Posterior vena cava (tissue), 2 donors: ENCODE results near the gene MVD. TPM values are rescaled to one million over a fixed set of nuclear protein-coding genes. Genes with fewer than 3 reads are reported as not detected.

Experiments used
- DNase-seq: peaks from one replicate; pipeline ENCODE4 v3.0.0-alpha.2; 2020; ENCODE audit warnings: low spot score
- intact Hi-C, 2 donors: fragments of 100-400 bp; cut with DNase I; formaldehyde crosslinking; loops; one replicate each; pipeline versions ENCODE4 v1.14.1 to v1.14.2; 2022 to 2023
- total RNA-seq, 2 donors: library from RNA; stranded (reverse); fragmentation: NEBNext Ultra II Directional; extraction: Animal tissue kit (Norgen Biotek cat#: 25700); gene quantifications; one replicate each; pipeline ENCODE4 v1.2.1, GENCODE V29; 2021
- donor health status: DM: yes; HTN: yes; CAD: no.
- donor health status: DM: yes; HTN: yes; CAD: no.

MVD gene
- total RNA-seq, 2 donors from 2014 or later, result 21.6 to 22.6 TPM

- intact Hi-C loops, result no loop called here
These were observed 13.5 kb downstream of the MVD start for GRCh38 chr16:88649195-88649923.

DNA sequence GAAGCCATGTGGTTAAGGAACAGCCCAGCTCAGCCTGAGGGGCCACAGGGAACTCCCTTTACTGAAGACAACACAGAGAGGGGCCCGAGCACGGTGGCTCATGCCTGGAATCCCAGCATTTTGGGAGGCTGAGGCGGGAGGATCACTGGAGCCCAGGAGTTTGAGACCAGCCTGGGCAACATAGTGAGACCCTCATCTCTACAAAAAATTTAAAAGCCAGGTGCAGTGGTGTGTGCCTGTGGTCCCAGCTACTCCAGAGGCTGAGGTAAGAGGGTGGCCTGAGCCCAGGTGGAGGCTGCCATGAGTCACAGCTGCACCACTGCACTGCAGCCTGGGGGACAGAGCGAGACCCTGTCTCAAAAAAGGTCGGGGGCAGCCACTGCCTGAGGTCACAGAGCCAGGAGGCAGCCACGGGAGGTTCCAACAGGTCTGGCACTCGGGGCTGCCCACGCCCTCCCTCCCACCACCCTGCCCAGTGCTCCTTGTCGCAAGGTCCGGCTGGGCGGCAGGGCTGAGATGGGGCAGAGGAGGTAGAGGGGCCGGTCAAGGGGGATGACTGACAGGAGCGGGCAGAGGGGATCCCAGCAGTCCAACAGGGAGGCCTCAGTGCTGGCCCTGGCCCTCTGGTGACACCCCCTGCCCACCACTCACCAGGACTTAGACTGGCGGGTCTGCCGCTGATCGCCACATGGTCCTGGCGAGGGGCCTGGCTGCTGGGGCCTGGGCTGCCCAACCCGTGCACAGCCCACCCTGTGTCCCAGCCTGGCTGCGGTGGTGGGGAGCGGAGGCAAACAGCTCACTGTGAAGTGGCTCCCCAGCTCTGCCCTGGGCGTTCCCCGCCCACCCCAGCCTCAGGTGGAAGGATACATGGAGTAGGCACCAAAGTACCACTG lies 15.5 kb downstream of the MVD start:
- no peak for DNase-seq

More at GRCh38 chr16:88649195-88649923, 13.5 kb downstream of the MVD start:
- no peak for DNase-seq

GRCh38 chr16:88646345-88647034 lies 16.4 kb downstream of the MVD start:
- intact Hi-C loops, result no loop called here
- no peak for DNase-seq

More for the DNA sequence above, 15.5 kb downstream of the MVD start:
- intact Hi-C loops, result no loop called here

- no peak for DNase-seq
- intact Hi-C loops, result no loop called here
These were observed 16.9 kb downstream of the MVD start for GRCh38 chr16:88645941-88646340.

DNA sequence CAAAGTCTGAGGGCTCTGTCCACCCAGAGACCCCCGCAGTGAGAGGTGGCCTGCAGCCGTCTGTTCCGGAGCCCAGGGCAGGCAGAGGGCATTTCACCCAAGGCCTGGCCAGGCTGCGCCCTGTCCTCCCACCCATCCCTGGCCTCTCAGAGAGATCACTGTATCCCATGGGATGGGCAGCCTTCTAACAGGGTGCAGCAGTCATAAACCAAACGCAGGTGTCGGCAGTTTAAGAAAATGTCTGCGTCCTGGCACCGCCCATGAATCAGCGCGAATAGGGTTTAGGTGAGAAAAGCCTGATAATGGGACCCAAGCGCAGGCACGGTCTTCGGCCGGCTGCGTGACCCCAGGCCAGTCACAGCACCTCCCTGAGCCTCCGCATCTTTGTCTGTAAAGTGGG lies 17.4 kb downstream of the MVD start:
- no peak for DNase-seq
- intact Hi-C loops, result no loop called here

DNA sequence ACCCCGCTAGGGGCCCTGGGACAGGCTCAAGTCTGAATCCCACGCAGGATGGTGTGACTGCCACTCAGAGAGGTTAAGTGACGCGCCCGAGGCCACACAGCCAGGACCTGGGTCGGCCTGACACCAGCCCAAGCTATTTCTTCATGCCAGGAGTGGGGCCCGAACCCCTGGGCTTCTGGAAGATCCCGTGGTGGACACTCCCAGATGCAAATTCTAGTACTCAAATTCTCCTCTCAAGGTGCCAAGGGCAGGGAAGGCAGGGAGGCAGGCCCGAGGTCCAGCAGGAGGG lies 19.3 kb downstream of the MVD start:
- intact Hi-C loops, result no loop called here
- DNase-seq, result no peak

DNA sequence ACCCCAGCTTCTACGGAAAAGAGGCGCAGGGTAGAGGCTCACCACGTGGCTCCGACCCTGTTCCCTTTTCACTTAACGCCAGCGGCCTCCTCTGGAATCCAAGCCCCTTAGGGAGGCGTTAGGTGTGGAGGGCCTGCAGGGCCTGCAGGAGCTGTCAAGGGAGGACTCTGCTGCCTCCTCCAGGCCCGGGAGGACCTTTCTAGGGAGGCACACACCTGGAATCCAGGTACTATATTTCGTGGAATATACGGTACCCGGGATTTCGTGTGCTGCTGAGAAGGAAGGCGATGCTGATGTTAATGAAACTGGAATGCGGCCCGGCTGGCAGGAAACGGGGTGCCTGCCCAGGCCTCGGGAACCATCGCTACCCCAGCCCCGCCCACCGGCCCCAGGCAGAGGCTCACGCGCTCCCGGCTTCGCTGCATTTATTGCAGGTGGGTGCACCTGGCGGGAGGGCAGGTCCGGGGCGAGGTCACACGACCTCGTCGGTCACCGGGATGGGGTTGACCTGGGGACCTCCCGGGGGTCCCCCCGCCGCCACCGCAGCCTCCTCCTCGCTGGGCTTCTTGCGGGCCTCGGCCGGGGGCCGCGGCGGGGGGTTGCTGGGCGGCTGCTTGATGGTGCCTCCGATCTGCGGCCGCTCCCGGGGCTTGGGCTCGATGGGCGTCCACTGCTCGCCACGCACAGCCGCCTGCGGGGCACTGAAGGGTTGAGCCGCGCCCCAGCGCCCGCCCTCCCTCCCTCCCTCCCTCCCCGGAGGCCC lies 19.8 kb downstream of the MVD start:
- no peak for DNase-seq
- intact Hi-C loops, result no loop called here

DNA sequence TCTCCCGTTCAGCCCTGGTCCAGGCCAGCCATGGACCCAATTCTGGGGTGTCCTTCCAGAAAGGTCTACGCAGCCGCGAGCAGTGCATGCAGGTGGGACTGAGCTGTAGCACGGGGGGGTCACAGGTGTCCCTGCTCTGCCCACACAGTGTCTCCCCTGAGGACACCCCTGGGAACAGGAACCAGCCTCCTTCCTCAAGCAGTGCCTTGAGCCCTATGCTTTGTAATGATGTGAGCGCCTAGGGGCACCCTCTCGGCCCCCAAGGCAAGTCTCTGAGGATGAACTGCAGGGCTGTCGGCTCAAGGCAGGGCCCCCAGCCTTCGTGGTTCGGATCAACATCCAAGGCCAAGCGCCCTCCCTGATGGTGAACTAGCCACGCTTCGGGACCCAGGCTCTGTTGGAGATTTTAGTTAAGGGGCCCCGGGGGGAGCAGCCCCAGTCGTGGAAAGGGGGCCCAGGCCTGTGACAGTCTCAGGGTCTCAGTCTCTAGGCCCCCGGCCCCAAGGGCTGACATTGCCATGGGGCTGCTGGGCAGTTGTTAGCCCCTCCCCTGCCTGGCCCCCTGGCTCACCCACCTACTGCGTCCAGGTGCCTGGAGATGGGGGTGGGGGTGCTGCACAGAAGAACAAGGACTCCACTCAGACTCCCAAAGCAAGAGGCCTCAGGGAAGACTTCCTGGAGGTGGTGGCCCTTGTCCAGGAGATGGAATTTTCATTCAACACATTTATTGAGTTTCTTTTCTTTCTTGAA lies 22.2 kb downstream of the MVD start:
- no peak for DNase-seq
- intact Hi-C loops, result no loop called here

- DNase-seq, result no peak
- intact Hi-C loops, result no loop called here
These were observed 22.8 kb downstream of the MVD start for GRCh38 chr16:88640039-88640495.

- intact Hi-C loops, result no loop called here
- DNase-seq, result no peak
These were observed 23.5 kb downstream of the MVD start for GRCh38 chr16:88639231-88640038.

- intact Hi-C loops, result no loop called here
- DNase-seq, result no peak
These were observed 24.3 kb downstream of the MVD start, which contains the start of gene IL17C for GRCh38 chr16:88638323-88639230. Gene IL17C, plus strand, starts transcription at chr16:88638572. Its CDS starts 70 bp downstream, at chr16:88638642.

DNA sequence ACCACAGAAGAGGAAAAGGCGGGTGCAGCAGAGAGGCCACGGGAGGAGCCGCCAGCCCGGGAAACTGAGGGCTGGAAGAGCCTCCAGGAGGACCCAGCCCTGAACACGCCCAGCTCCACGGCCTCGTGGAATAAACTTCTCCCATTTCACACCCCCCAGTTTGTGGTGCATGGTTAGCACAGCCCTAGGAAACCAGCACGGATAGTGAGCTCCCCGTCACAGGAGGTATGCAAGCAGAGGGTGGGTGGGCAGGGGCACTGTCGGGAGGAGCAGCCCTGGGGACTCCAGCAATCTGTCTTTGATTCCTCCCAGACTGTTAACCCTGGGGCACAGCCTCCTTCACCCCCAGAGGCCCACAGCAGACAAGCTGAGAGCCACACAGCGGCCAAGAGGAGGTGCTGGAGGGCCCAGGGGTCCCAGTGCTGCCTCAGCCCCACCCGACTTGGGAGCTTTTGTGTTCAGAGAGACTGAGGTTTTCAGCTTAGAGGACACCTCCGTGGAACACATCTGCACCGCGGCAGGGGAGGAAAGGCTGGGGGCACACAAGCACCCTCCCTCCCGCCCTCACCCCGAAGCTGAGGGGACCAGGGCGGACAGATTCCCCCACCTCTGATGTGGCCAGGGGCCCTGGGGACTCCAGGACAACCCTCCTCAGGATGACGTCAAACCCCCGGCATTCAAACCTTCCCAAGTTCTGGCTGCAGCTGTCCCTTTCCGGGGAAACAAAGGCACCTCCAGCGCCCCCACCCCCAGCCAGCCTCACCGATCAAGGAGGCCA lies 26.2 kb downstream of the MVD start:
- intact Hi-C loops, result no loop called here
- DNase-seq, result no peak

DNA sequence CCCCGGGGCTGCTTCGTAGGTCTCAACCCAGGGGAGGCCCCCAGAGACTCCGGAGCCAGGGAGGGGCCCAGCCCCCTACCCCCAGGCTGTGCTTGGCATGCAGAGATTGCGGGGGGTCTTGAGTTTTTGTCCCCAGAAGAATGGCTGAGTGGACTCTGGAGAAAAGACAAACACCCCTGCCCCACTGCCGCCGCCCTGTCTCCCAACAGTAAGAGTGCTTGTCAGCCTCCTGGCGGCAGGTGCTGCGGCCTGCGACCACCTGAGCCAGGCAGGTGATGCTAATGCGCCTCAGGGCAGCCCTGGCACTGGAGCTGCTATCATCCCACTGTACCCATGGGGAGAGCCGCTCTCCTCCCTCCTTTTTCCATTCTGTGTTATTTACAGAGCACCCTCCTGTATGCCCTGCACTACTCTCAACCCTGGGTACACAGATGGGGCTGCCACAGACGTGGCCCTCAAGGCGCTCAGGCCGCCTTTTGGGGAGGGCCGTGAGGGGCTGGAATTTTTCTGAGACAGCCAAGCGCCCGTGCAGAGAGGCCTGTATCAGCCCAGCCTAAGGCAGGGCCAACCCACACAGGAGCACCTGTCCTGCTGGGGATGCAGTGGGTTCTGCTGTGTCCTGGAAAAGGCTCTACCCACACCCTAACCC lies 27.1 kb downstream of the MVD start:
- intact Hi-C loops, result no loop called here
- no peak for DNase-seq

- no peak for DNase-seq
- intact Hi-C loops, result no loop called here
These were observed 27.8 kb downstream of the MVD start for GRCh38 chr16:88634994-88635670.
